K562 (cell line): ENCODE results near the gene MRPL38. TPM values are rescaled to one million over a fixed set of nuclear protein-coding genes. Genes with fewer than 3 reads are reported as not detected.

ENCODE experiments used
- CAMTA2 ChIP-seq: fragments of 250-450 bp; sonication (Bioruptor Pico); conservative IDR thresholded peaks from 2 replicates; pipeline ENCODE4 v1.5.1; 2022
- CHD1 ChIP-seq: fragments of 200-600 bp; sonication (generic); IDR thresholded peaks from one replicate; pipeline ENCODE4 v1.6.1; 2012; ENCODE audit warnings: mild to moderate bottlenecking, moderate library complexity, low read length, inconsistent platforms
- HOXB6 ChIP-seq: fragments of 250-450 bp; sonication (Bioruptor Pico); IDR thresholded peaks from 2 replicates; pipeline ENCODE4 v1.5.1; 2022; ENCODE audit warnings: mild to moderate bottlenecking, borderline replicate concordance
- MEF2A ChIP-seq: IDR thresholded peaks from 2 replicates; pipeline ENCODE4 v1.6.1; 2011; ENCODE audit warnings: low read depth, mild to moderate bottlenecking, low read length, moderate library complexity; ENCODE audit not compliant: control insufficient read depth
- NFE2 ChIP-seq: IDR thresholded peaks from 2 replicates; pipeline ENCODE4 v1.6.1; 2014; ENCODE audit warnings: antibody characterized with exemption, low read depth
- SRF ChIP-seq, 2 experiments: fragments of 250-450, 450-650 bp in 1 of 2; sonication (Bioruptor Pico) in 1 of 2; sonication (generic) in 1 of 2; formaldehyde crosslinking; IDR thresholded peaks; 2 replicates each; pipeline versions ENCODE4 v1.5.0 to v1.5.1; 2020 to 2022; ENCODE audit warnings: mild to moderate bottlenecking in 1 of 2, missing genetic modification reagents in 1 of 2
- ZBTB1 ChIP-seq: sonication (generic); formaldehyde crosslinking; IDR thresholded peaks from 2 replicates; pipeline ENCODE4 v1.8.1; 2023; ENCODE audit warnings: missing genetic modification reagents, low read depth, mild to moderate bottlenecking, borderline replicate concordance
- ZNF133 ChIP-seq: fragments of 250-450 bp; sonication (Bioruptor Pico); IDR thresholded peaks from 2 replicates; pipeline ENCODE4 v1.4.0; 2020; ENCODE audit warnings: mild to moderate bottlenecking
- ZNF57 ChIP-seq: fragments of 450-650 bp; formaldehyde crosslinking; IDR thresholded peaks from 2 replicates; pipeline ENCODE4 v1.4.0; 2020; ENCODE audit warnings: mild to moderate bottlenecking, moderate library complexity
- ZNF707 ChIP-seq: fragments of 250-450 bp; sonication (Bioruptor Pico); conservative IDR thresholded peaks from 2 replicates; pipeline ENCODE4 v1.8.0; 2022; ENCODE audit warnings: inconsistent platforms, mild to moderate bottlenecking, moderate library complexity
- polyA plus RNA-seq, 8 experiments: library from polyadenylated mRNA; depleted of rRNA in 4 of 8; stranded (reverse) in 5 of 8; unstranded in 3 of 8; fragments of >200 nt; fragmentation: Nextera tagmentation in 2 of 8; fragmentation: Illumina TruSeq in 1 of 8; extraction: Ambion mirVana in 2 of 8; extraction: Trizol in 1 of 8; gene quantifications; 2 replicates each; pipeline versions ENCODE4 v1.2.1 to v1.2.3, GENCODE V29; 2011 to 2014; ENCODE audit warnings: inconsistent platforms in 1 of 8, missing spikeins in 1 of 8
- total RNA-seq, 7 experiments: library from RNA; depleted of rRNA in 6 of 7; stranded (reverse); fragments of >200 nt in 6 of 7; fragmentation: Illumina TruSeq in 2 of 7; extraction: Trizol in 2 of 7; gene quantifications; 2 replicates each; pipeline versions ENCODE4 v1.2.1 to v1.2.3, GENCODE V29; 2011 to 2021; ENCODE audit warnings: low replicate concordance in 1 of 7
- TF ChIP-seq, protein P1 (sequence below): sonication (generic); formaldehyde crosslinking; IDR thresholded peaks from 2 replicates; pipeline ENCODE4 v1.8.0; 2023; ENCODE audit warnings: mild to moderate bottlenecking, missing genetic modification reagents
- TF ChIP-seq, protein P2 (sequence below): fragments of 200-800 bp; sonication (Bioruptor generic); IDR thresholded peaks from 2 replicates; pipeline ENCODE4 v1.6.1; 2016; ENCODE audit warnings: missing genetic modification characterization, missing compliant biosample characterization
- TF ChIP-seq, protein P3 (sequence below), 2 experiments: fragments of 250-450 bp in 1 of 2; fragments of 450-650 bp in 1 of 2; sonication (Bioruptor Pico) in 1 of 2; IDR thresholded peaks; 2 replicates each; pipeline versions ENCODE4 v1.6.1 to v1.8.0; 2016 to 2021; ENCODE audit warnings: mild to moderate bottlenecking in 2 of 2, moderate library complexity in 2 of 2, missing compliant biosample characterization in 1 of 2, missing genetic modification characterization in 1 of 2
- TF ChIP-seq, protein P4 (sequence below): sonication (generic); formaldehyde crosslinking; IDR thresholded peaks from 2 replicates; pipeline ENCODE4 v1.8.0; 2022; ENCODE audit warnings: mild to moderate bottlenecking, missing genetic modification reagents, borderline replicate concordance
- TF ChIP-seq, protein P5 (sequence below): sonication (generic); formaldehyde crosslinking; IDR thresholded peaks from 2 replicates; pipeline ENCODE4 v1.8.1; 2022; ENCODE audit warnings: missing genetic modification reagents

The MRPL38 gene
- total and polyA plus RNA-seq, 9 of the 15 experiments (the other 6 are each of a cell fraction or from before 2014, with no cell fraction given): 4.5 to 154 (median 48.5) TPM

DNA sequence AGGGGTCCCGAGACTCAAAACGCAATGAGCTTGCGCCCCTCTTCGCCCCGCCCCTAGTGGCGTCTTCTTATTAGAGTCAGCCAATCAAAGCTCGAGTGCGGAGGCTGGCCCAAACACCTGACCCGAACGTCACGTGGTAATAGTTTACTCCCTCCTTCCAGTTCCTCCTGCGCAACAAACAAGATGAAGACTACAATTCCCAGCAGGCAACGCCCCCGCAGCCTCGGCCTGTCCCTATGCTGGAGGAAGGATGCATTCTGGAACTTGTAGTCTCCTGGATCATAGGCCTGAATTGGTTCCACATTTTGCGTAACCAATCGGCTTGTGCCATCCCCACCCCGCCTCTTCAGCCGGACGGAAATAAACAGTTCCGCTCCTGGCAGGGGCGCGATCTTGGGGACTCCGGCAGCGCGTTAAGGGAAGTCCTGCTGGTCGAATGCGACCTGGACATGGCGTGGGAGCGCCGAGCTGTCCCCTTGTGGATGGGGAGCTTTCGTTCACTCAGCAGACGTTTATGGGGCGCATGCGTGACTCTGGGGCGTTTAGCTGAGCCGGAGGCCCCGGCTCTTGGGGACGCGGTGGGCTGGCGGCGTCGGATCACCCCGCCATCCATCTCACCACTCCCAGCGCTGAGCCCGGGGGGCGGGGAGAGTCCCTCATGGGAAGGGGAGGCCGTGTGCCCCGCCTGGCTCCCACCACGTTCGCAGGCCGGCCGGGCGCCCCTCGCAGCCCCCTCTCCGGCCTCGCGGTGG is 49.2 kb downstream of the MRPL38 start, which contains the start of gene WBP2 (continued):
- TF ChIP-seq, protein P1, sequence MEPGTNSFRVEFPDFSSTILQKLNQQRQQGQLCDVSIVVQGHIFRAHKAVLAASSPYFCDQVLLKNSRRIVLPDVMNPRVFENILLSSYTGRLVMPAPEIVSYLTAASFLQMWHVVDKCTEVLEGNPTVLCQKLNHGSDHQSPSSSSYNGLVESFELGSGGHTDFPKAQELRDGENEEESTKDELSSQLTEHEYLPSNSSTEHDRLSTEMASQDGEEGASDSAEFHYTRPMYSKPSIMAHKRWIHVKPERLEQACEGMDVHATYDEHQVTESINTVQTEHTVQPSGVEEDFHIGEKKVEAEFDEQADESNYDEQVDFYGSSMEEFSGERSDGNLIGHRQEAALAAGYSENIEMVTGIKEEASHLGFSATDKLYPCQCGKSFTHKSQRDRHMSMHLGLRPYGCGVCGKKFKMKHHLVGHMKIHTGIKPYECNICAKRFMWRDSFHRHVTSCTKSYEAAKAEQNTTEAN: no peak
- no peak for TF ChIP-seq ZNF707 (CRISPR knock-in tag)
- TF ChIP-seq, protein P2, sequence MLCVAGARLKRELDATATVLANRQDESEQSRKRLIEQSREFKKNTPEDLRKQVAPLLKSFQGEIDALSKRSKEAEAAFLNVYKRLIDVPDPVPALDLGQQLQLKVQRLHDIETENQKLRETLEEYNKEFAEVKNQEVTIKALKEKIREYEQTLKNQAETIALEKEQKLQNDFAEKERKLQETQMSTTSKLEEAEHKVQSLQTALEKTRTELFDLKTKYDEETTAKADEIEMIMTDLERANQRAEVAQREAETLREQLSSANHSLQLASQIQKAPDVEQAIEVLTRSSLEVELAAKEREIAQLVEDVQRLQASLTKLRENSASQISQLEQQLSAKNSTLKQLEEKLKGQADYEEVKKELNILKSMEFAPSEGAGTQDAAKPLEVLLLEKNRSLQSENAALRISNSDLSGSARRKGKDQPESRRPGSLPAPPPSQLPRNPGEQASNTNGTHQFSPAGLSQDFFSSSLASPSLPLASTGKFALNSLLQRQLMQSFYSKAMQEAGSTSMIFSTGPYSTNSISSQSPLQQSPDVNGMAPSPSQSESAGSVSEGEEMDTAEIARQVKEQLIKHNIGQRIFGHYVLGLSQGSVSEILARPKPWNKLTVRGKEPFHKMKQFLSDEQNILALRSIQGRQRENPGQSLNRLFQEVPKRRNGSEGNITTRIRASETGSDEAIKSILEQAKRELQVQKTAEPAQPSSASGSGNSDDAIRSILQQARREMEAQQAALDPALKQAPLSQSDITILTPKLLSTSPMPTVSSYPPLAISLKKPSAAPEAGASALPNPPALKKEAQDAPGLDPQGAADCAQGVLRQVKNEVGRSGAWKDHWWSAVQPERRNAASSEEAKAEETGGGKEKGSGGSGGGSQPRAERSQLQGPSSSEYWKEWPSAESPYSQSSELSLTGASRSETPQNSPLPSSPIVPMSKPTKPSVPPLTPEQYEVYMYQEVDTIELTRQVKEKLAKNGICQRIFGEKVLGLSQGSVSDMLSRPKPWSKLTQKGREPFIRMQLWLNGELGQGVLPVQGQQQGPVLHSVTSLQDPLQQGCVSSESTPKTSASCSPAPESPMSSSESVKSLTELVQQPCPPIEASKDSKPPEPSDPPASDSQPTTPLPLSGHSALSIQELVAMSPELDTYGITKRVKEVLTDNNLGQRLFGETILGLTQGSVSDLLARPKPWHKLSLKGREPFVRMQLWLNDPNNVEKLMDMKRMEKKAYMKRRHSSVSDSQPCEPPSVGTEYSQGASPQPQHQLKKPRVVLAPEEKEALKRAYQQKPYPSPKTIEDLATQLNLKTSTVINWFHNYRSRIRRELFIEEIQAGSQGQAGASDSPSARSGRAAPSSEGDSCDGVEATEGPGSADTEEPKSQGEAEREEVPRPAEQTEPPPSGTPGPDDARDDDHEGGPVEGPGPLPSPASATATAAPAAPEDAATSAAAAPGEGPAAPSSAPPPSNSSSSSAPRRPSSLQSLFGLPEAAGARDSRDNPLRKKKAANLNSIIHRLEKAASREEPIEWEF (CRISPR knock-in tag): no peak
- no peak for TF ChIP-seq ZNF133 (CRISPR knock-in tag)
- no peak for TF ChIP-seq SRF (CRISPR knock-in tag; IDR thresholded peaks at IDR 0.05)
- no peak for TF ChIP-seq HOXB6
- no peak; the same call in 1 of the 2 replicates for TF ChIP-seq ZBTB1
- 0 out of 2 replicates have a peak, but pooled peaks have one; percentile 26 for TF ChIP-seq ZNF57 (CRISPR knock-in tag)
- TF ChIP-seq CHD1: peak; percentile 76
- TF ChIP-seq, protein P3, sequence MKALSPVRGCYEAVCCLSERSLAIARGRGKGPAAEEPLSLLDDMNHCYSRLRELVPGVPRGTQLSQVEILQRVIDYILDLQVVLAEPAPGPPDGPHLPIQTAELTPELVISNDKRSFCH (CRISPR knock-in tag; IDR thresholded peaks at IDR 0.05): no peak
- TF ChIP-seq, protein P3 (tag; IDR thresholded peaks at IDR 0.05): peak; percentile 43
- no peak; the same call in 1 of the 2 replicates for TF ChIP-seq CAMTA2 (CRISPR knock-in tag)
- TF ChIP-seq, protein P4, sequence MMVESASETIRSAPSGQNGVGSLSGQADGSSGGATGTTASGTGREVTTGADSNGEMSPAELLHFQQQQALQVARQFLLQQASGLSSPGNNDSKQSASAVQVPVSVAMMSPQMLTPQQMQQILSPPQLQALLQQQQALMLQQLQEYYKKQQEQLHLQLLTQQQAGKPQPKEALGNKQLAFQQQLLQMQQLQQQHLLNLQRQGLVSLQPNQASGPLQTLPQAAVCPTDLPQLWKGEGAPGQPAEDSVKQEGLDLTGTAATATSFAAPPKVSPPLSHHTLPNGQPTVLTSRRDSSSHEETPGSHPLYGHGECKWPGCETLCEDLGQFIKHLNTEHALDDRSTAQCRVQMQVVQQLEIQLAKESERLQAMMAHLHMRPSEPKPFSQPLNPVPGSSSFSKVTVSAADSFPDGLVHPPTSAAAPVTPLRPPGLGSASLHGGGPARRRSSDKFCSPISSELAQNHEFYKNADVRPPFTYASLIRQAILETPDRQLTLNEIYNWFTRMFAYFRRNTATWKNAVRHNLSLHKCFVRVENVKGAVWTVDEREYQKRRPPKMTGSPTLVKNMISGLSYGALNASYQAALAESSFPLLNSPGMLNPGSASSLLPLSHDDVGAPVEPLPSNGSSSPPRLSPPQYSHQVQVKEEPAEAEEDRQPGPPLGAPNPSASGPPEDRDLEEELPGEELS: peak; percentile 86; the same call in 1 of the 2 replicates
- TF ChIP-seq, protein P5, sequence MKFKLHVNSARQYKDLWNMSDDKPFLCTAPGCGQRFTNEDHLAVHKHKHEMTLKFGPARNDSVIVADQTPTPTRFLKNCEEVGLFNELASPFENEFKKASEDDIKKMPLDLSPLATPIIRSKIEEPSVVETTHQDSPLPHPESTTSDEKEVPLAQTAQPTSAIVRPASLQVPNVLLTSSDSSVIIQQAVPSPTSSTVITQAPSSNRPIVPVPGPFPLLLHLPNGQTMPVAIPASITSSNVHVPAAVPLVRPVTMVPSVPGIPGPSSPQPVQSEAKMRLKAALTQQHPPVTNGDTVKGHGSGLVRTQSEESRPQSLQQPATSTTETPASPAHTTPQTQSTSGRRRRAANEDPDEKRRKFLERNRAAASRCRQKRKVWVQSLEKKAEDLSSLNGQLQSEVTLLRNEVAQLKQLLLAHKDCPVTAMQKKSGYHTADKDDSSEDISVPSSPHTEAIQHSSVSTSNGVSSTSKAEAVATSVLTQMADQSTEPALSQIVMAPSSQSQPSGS (CRISPR knock-in tag): no peak
- no peak for TF ChIP-seq NFE2
- 0 out of 2 replicates have a peak, but pooled peaks have one; percentile 6 for TF ChIP-seq MEF2A
